ENCODE results near the gene EARS2.

GRCh38 chr16:23523876-23524385 lies 33.2 kb downstream of the EARS2 start:
- TF ChIP-seq CTCF (conservative IDR thresholded peaks at IDR 0.05 in 1 of 2, IDR thresholded peaks at IDR 0.05 in 1 of 2; ENCODE audit: low read depth in 1 of 2, low read length in 2 of 2) = no peak
- no peak for TF ChIP-seq EZH2 (IDR thresholded peaks at IDR 0.05; ENCODE audit: low read length, missing control alignments)

Data from fibroblast of lung (primary cell).